Heart left ventricle (tissue), 16 donors: ENCODE measurements around the gene S100P. TPM values are rescaled to one million over a fixed set of nuclear protein-coding genes. Genes with fewer than 3 reads are reported as not detected.

Experiments
- ATAC-seq, 4 donors: fragments of 200-7000 bp; cut with Tn5 transposase; one replicate each; pipeline ENCODE4 v1.9.1; 2020 to 2022; ENCODE audit warnings: moderate library complexity in 4 of 4, mild to moderate bottlenecking in 3 of 4, moderate number of reproducible peaks in 1 of 4
- DNase-seq, 5 donors: peaks; one replicate each; pipeline ENCODE4 v3.0.0-alpha.2; 2020
- H3K27ac ChIP-seq, 12 donors: fragments of 200-600 bp; sonication (generic) in 4 of 12; one replicate each; pipeline versions ENCODE4 v1.5.0 to v1.8.0; 2016 to 2022; ENCODE audit warnings: mild to moderate bottlenecking in 2 of 12
- H3K27me3 ChIP-seq, 9 donors: fragments of 200-600 bp; sonication (generic) in 2 of 9; one replicate each; pipeline versions ENCODE4 v1.5.1 to v1.8.0; 2016 to 2022; ENCODE audit warnings: mild to moderate bottlenecking in 3 of 9
- H3K36me3 ChIP-seq, 9 donors: fragments of 200-600 bp; sonication (generic) in 2 of 9; one replicate each; pipeline versions ENCODE4 v1.5.0 to v1.8.0; 2018 to 2022; ENCODE audit warnings: mild to moderate bottlenecking in 2 of 9
- H3K4me1 ChIP-seq, 12 donors: fragments of 200-600 bp; sonication (generic) in 4 of 12; one replicate each; pipeline versions ENCODE4 v1.5.0 to v1.8.0; 2016 to 2022; ENCODE audit warnings: mild to moderate bottlenecking in 3 of 12
- H3K4me3 ChIP-seq, 12 donors: fragments of 200-600 bp; sonication (generic) in 4 of 12; one replicate each; pipeline versions ENCODE4 v1.5.0 to v1.8.0; 2017 to 2022; ENCODE audit warnings: mild to moderate bottlenecking in 9 of 12, moderate library complexity in 4 of 12
- H3K9me3 ChIP-seq, 12 donors: fragments of 200-600 bp; sonication (generic) in 4 of 12; one replicate each; pipeline versions ENCODE4 v1.5.0 to v1.8.0; 2016 to 2022; ENCODE audit warnings: mild to moderate bottlenecking in 1 of 12
- CTCF ChIP-seq, 12 donors: fragments of 200-600 bp; sonication (generic) in 4 of 12; IDR thresholded peaks; one replicate each; pipeline versions ENCODE4 v1.5.0 to v1.8.0; 2018 to 2022; ENCODE audit warnings: antibody characterized with exemption in 12 of 12, mild to moderate bottlenecking in 5 of 12
- POLR2A ChIP-seq, 2 donors: fragments of 450-650 bp; IDR thresholded peaks; one replicate each; pipeline ENCODE4 v1.6.1; 2017; ENCODE audit warnings: antibody characterized with exemption in 2 of 2, mild to moderate bottlenecking in 2 of 2, moderate library complexity in 2 of 2
- WGBS, 4 donors: extraction: QIAGEN DNeasy Blood & Tissue Kit in 2 of 4; methylation state at CpG; one replicate each; pipeline versions ENCODE4 v1.1.5 to v1.1.7; 2013 to 2018; 5-methylcytosine and 5-hydroxymethylcytosine counted together
- intact Hi-C, 10 donors: fragments of 100-400 bp; cut with DNase I; formaldehyde crosslinking; loops; one replicate each; pipeline versions ENCODE4 v1.11.1 to v1.14.2; 2022
- polyA plus RNA-seq, 2 donors: library from polyadenylated mRNA; stranded (reverse); fragments of 200-250 nt; gene quantifications; one replicate each; pipeline ENCODE4 v1.2.3, GENCODE V29; 2013
- total RNA-seq, 9 donors: library from RNA; depleted of rRNA in 2 of 9; stranded (reverse); fragments of >200 nt in 2 of 9; fragmentation: NEBNext Ultra II Directional in 3 of 9; extraction: Animal tissue kit (Norgen Biotek cat#: 25700) in 3 of 9; gene quantifications; one replicate each; pipeline versions ENCODE4 v1.1.0 to v1.2.4, GENCODE V29; 2016 to 2023
- donor health status: ischemic (EF 13 %, LVEDD 7.1; RV severe dilation, severe dysfunction).
- donor health status: healthy with polysubstance abuse.
- donor health status: DM: no; HTN: yes; CAD: no.
- donor health status: DM: no; HTN: no; CAD: no.
- donor health status: ischemic (EF 25% LVEDD 6.9; RV normal size, moderate dysfunction).
- donor health status: ischemic (EF 25% LVEDD 5.7; RV mildly dilated, moderate dysfunction).
- donor health status: healthy.
- donor health status: DM: yes; HTN: yes; CAD: no.
- donor health status: ischemic (EF 35%, LVEDD 5.7; RV mildly dilated, moderate dysfunction).
- donor health status: nonischemic (EF 11% LVEDD 7.7; RV severe dilation, severe dysfunction).
- donor health status: DM: yes; HTN: yes; CAD: no.
- donor health status: PGD.
- donor health status: ischemic (EF 29% LVEDD 5.4; RV normal size, mild dysfunction).
- donor health status: nonischemic (EF 23%, LVEDD 6.1; RV moderate dilation, normal function).

The S100P gene
- total and polyA plus RNA-seq, 11 donors = 0.19 to 4.1 (median 0.85) TPM; not detected in 2

GRCh38 chr4:6695660-6696610 is 2.3 kb downstream of the S100P start:
- H3K27ac ChIP-seq = peak overlapping the region in 11 of 12 donors; percentile 44 to 90 (median 68)
- peaks cover 0 to 14% (median 8%) of the 10 kb centered on the region in 9 donors for H3K36me3 ChIP-seq
- no peaks in the 10 kb centered on the region for H3K27me3 ChIP-seq
- intact Hi-C loops = no loop called here
- no peaks in the 10 kb centered on the region for H3K9me3 ChIP-seq
- peaks cover 0 to 47% (median 13%) of the 10 kb centered on the region in 12 donors for H3K4me1 ChIP-seq
- DNase-seq = no peak
- peak; percentile 3 to 33 (median 26) for ATAC-seq
- H3K4me3 ChIP-seq = no peak overlapping the region
- TF ChIP-seq POLR2A (IDR thresholded peaks at IDR 0.05) = no peak
- 74 to 75% (median 74%) methylated on average over 16 to 18 of the region's 18 CpGs for WGBS, 4 donors

GRCh38 chr4:6696611-6697010 is 2.9 kb downstream of the S100P start:
- Histone ChIP-seq H3K4me1 (peaks cover 0 to 40% (median 13%) of the 10 kb centered on the region in 12 donors), H3K27me3 (no peaks in the 10 kb centered on the region), H3K4me3 (no peak overlapping the region), H3K36me3 (peaks cover 0 to 18% (median 8%) of the 10 kb centered on the region in 9 donors), H3K27ac (peak overlapping the region in 11 of 12 donors; percentile 48 to 90 (median 68)), H3K9me3 (no peaks in the 10 kb centered on the region)
- DNase-seq (peak in 1 of 5 donors; percentile 53), ATAC-seq (peak; percentile 75 to 88 (median 88))
- TF ChIP-seq POLR2A (IDR thresholded peaks at IDR 0.05) = no peak
- intact Hi-C loops = no loop called here
- WGBS, 4 donors = 39 to 67% (median 57%) methylated on average over 8 of the region's 8 CpGs

- Histone ChIP-seq H3K9me3 (no peaks in the 10 kb centered on the region), H3K4me1 (peaks cover 0 to 40% (median 13%) of the 10 kb centered on the region in 12 donors), H3K27me3 (no peaks in the 10 kb centered on the region), H3K27ac (peak overlapping the region in 11 of 12 donors; percentile 48 to 90 (median 68)), H3K4me3 (no peak overlapping the region), H3K36me3 (peaks cover 0 to 19% (median 8%) of the 10 kb centered on the region in 9 donors)
- no peak for ATAC-seq
- intact Hi-C loops = no loop called here
- no peak for DNase-seq
- TF ChIP-seq POLR2A (IDR thresholded peaks at IDR 0.05) = no peak
- TF ChIP-seq CTCF (IDR thresholded peaks at IDR 0.05) = no peak
- WGBS, 4 donors = 93 to 98% (median 96%) methylated on average over 6 of the region's 6 CpGs
Observed at GRCh38 chr4:6697131-6697530, 3.5 kb downstream of the S100P start.

GRCh38 chr4:6699388-6699787 is 5.7 kb downstream of the S100P start:
- Histone ChIP-seq H3K4me1 (peaks cover 0 to 40% (median 23%) of the 10 kb centered on the region in 12 donors), H3K4me3 (no peak overlapping the region), H3K9me3 (no peaks in the 10 kb centered on the region), H3K27ac (no peak overlapping the region), H3K36me3 (peaks cover 0 to 31% (median 12%) of the 10 kb centered on the region in 9 donors), H3K27me3 (no peaks in the 10 kb centered on the region)
- DNase-seq = no peak
- intact Hi-C loops = no loop called here
- no peak for ATAC-seq
- 68 to 92% (median 82%) methylated on average over 5 of the region's 5 CpGs for WGBS, 4 donors
- no peak for TF ChIP-seq CTCF (IDR thresholded peaks at IDR 0.05)
- no peak for TF ChIP-seq POLR2A (IDR thresholded peaks at IDR 0.05)

- DNase-seq (no peak), ATAC-seq (no peak)
- no peaks in the 10 kb centered on the region for H3K27me3 ChIP-seq
- H3K36me3 ChIP-seq = peaks cover 0 to 31% (median 12%) of the 10 kb centered on the region in 9 donors
- H3K27ac ChIP-seq = no peak overlapping the region
- WGBS, 4 donors = 93 to 100% (median 96%) methylated on average over 1 of the region's 1 CpG
- H3K9me3 ChIP-seq = no peaks in the 10 kb centered on the region
- peaks cover 0 to 42% (median 25%) of the 10 kb centered on the region in 12 donors for H3K4me1 ChIP-seq
- intact Hi-C loops = no loop called here
- TF ChIP-seq CTCF (IDR thresholded peaks at IDR 0.05) = no peak
- no peak for TF ChIP-seq POLR2A (IDR thresholded peaks at IDR 0.05)
- H3K4me3 ChIP-seq = no peak overlapping the region
Observed at GRCh38 chr4:6699903-6700302, 6.2 kb downstream of the S100P start.
